ENCODE data around the gene CHKA. TPM values are rescaled to one million over a fixed set of nuclear protein-coding genes. Genes with fewer than 3 reads are reported as not detected.

CHKA gene
- total RNA-seq, 2 experiments from 2014 or later = 8.1 to 9.2 TPM

GRCh38 chr11:68030318-68031143, 90.7 kb downstream of the CHKA start, which contains the start of gene NDUFS8:
Gene NDUFS8 (plus strand): TSS chr11:68030681. CDS start chr11:68032152, 1,471 bp downstream.
- POLR2A ChIA-PET = interaction anchor here (0.6 to 2.5 kb wide), 2 partner anchors 9 to 95 kb away, joined by 4 to 15 read pairs; partner anchors contain the start of gene TCIRG1
- Mint-ChIP-seq H3K27ac (peak within 1 kb of the TSS; percentile 98), H3K4me3 (peak within 1 kb of the TSS; percentile 97), H3K9me3 (no peaks in the 10 kb centered on the region), H3K4me1 (peaks cover 21% of the 10 kb centered on the region), H3K27me3 (no peaks in the 10 kb centered on the region), H3K36me3 (peaks cover 7% of the 10 kb centered on the region)
- peak; percentile 97 for ATAC-seq (ENCODE audit: low read depth)
- DNase-seq = peak; percentile 95

- Mint-ChIP-seq H3K27me3 (no peaks in the 10 kb centered on the region), H3K27ac (peak overlapping the region; percentile 98), H3K9me3 (no peaks in the 10 kb centered on the region), H3K36me3 (peaks cover 7% of the 10 kb centered on the region), H3K4me3 (peak overlapping the region; percentile 97), H3K4me1 (peaks cover 22% of the 10 kb centered on the region)
- POLR2A ChIA-PET = interaction anchor here (0.7 to 0.8 kb wide), 2 partner anchors 8 to 544 kb away, joined by 3 read pairs; no protein-coding TSS in a partner anchor
- DNase-seq = no peak
- no peak for ATAC-seq (ENCODE audit: low read depth)
These were observed 92.2 kb downstream of the CHKA start for GRCh38 chr11:68028802-68029545.

- ATAC-seq (ENCODE audit: low read depth) (no peak), DNase-seq (no peak)
- Mint-ChIP-seq H3K27me3 (no peaks in the 10 kb centered on the region), H3K4me1 (peaks cover 22% of the 10 kb centered on the region), H3K9me3 (no peaks in the 10 kb centered on the region), H3K36me3 (peaks cover 4% of the 10 kb centered on the region), H3K4me3 (no peak overlapping the region), H3K27ac (no peak overlapping the region)
- POLR2A ChIA-PET = no interaction called here
These were observed 93.5 kb downstream of the CHKA start for GRCh38 chr11:68027667-68028066.

- Mint-ChIP-seq H3K4me1 (peaks cover 19% of the 10 kb centered on the region), H3K27me3 (no peaks in the 10 kb centered on the region), H3K36me3 (peaks cover 2% of the 10 kb centered on the region), H3K4me3 (no peak overlapping the region), H3K9me3 (no peaks in the 10 kb centered on the region), H3K27ac (peak overlapping the region; percentile 36)
- DNase-seq = no peak
- POLR2A ChIA-PET = no interaction called here
- ATAC-seq (ENCODE audit: low read depth) = no peak
These were observed 94.6 kb downstream of the CHKA start for GRCh38 chr11:68026391-68027105.

GRCh38 chr11:68025047-68025446, 96.1 kb downstream of the CHKA start:
- ATAC-seq (ENCODE audit: low read depth) (peak; percentile 20), DNase-seq (no peak)
- H3K9me3 Mint-ChIP-seq = no peaks in the 10 kb centered on the region
- no peaks in the 10 kb centered on the region for H3K27me3 Mint-ChIP-seq
- no peak overlapping the region for H3K4me3 Mint-ChIP-seq
- POLR2A ChIA-PET = no interaction called here
- peaks cover 16% of the 10 kb centered on the region for H3K4me1 Mint-ChIP-seq
- no peak overlapping the region for H3K27ac Mint-ChIP-seq
- H3K36me3 Mint-ChIP-seq = peaks cover 1% of the 10 kb centered on the region

GRCh38 chr11:68024508-68024907, 96.7 kb downstream of the CHKA start:
- peaks cover 15% of the 10 kb centered on the region for H3K4me1 Mint-ChIP-seq
- H3K4me3 Mint-ChIP-seq = no peak overlapping the region
- no peaks in the 10 kb centered on the region for H3K27me3 Mint-ChIP-seq
- no peaks in the 10 kb centered on the region for H3K9me3 Mint-ChIP-seq
- no peak overlapping the region for H3K27ac Mint-ChIP-seq
- peaks cover 1% of the 10 kb centered on the region for H3K36me3 Mint-ChIP-seq
- ATAC-seq (ENCODE audit: low read depth) = no peak
- no peak for DNase-seq
- POLR2A ChIA-PET = no interaction called here

- peaks cover 1% of the 10 kb centered on the region for H3K36me3 Mint-ChIP-seq
- POLR2A ChIA-PET = no interaction called here
- peaks cover 10% of the 10 kb centered on the region for H3K4me1 Mint-ChIP-seq
- no peaks in the 10 kb centered on the region for H3K9me3 Mint-ChIP-seq
- no peaks in the 10 kb centered on the region for H3K27me3 Mint-ChIP-seq
- H3K27ac Mint-ChIP-seq = no peak overlapping the region
- ATAC-seq (ENCODE audit: low read depth) (no peak), DNase-seq (no peak)
- H3K4me3 Mint-ChIP-seq = no peak overlapping the region
These were observed 98.7 kb downstream of the CHKA start for GRCh38 chr11:68022531-68022930.

- POLR2A ChIA-PET = no interaction called here
- peaks cover 7% of the 10 kb centered on the region for H3K4me1 Mint-ChIP-seq
These were observed 99.9 kb downstream of the CHKA start for GRCh38 chr11:68021167-68021787.

GRCh38 chr11:68020575-68020974, 100.6 kb downstream of the CHKA start:
- Mint-ChIP-seq H3K4me3 (no peak overlapping the region), H3K36me3 (no peaks in the 10 kb centered on the region), H3K27me3 (no peaks in the 10 kb centered on the region), H3K4me1 (peaks cover 4% of the 10 kb centered on the region), H3K9me3 (no peaks in the 10 kb centered on the region), H3K27ac (no peak overlapping the region)
- POLR2A ChIA-PET = no interaction called here
- DNase-seq = no peak
- no peak for ATAC-seq (ENCODE audit: low read depth)

More at GRCh38 chr11:68021167-68021787, 99.9 kb downstream of the CHKA start:
- no peak for DNase-seq
- Mint-ChIP-seq H3K27me3 (no peaks in the 10 kb centered on the region), H3K36me3 (no peaks in the 10 kb centered on the region), H3K4me3 (no peak overlapping the region), H3K27ac (no peak overlapping the region), H3K9me3 (no peaks in the 10 kb centered on the region)
- no peak for ATAC-seq (ENCODE audit: low read depth)

GRCh38 chr11:68019486-68019885, 101.7 kb downstream of the CHKA start:
- no peak for DNase-seq
- H3K27ac Mint-ChIP-seq = no peak overlapping the region
- H3K4me1 Mint-ChIP-seq = no peaks in the 10 kb centered on the region
- no peaks in the 10 kb centered on the region for H3K27me3 Mint-ChIP-seq
- ATAC-seq (ENCODE audit: low read depth) = no peak
- no peak overlapping the region for H3K4me3 Mint-ChIP-seq
- H3K36me3 Mint-ChIP-seq = no peaks in the 10 kb centered on the region
- POLR2A ChIA-PET = no interaction called here
- no peaks in the 10 kb centered on the region for H3K9me3 Mint-ChIP-seq

GRCh38 chr11:68018730-68019190, 102.4 kb downstream of the CHKA start:
- Mint-ChIP-seq H3K36me3 (no peaks in the 10 kb centered on the region), H3K27me3 (peaks cover 3% of the 10 kb centered on the region), H3K9me3 (no peaks in the 10 kb centered on the region), H3K4me1 (no peaks in the 10 kb centered on the region), H3K27ac (no peak overlapping the region), H3K4me3 (no peak overlapping the region)
- POLR2A ChIA-PET = no interaction called here
- DNase-seq = no peak
- ATAC-seq (ENCODE audit: low read depth) = no peak

- no peak for DNase-seq
- peaks cover 3% of the 10 kb centered on the region for H3K27me3 Mint-ChIP-seq
- H3K9me3 Mint-ChIP-seq = no peaks in the 10 kb centered on the region
- no peak for ATAC-seq (ENCODE audit: low read depth)
- no peak overlapping the region for H3K4me3 Mint-ChIP-seq
- H3K4me1 Mint-ChIP-seq = no peaks in the 10 kb centered on the region
- H3K27ac Mint-ChIP-seq = no peak overlapping the region
- POLR2A ChIA-PET = no interaction called here
- no peaks in the 10 kb centered on the region for H3K36me3 Mint-ChIP-seq
These were observed 103.0 kb downstream of the CHKA start for GRCh38 chr11:68017980-68018729.

All from activated naive CD8-positive, alpha-beta T cell treated with anti-CD3 and anti-CD28 coated beads, Interleukin-2, amount 10 ng/mL, durations not matched to agents 7 days and 5 days (primary cell).